Panc1 (cell line): ENCODE results near the gene VEGFD. TPM values are rescaled to one million over a fixed set of nuclear protein-coding genes. Genes with fewer than 3 reads are reported as not detected.
"Not testable (repeated sequence)": the region's sequence is repeated elsewhere in the genome, so short reads cannot be mapped to it uniquely, and the experiment has no call there.

Experiments
- ATAC-seq: fragments of 200-7000 bp; cut with Tn5 transposase; 2 replicates; pipeline ENCODE4 v1.9.1; 2020; ENCODE audit warnings: mild to moderate bottlenecking, moderate library complexity
- BruUV-seq: library from RNA; stranded (reverse); fragments of 400-500 nt; replicated peaks from 2 replicates; lab custom pipeline; 2021; lab: Mats Ljungman, UMichigan
- CTCF ChIA-PET: fragments of 300-600 bp; sonication (Branson Sonifier 250); formaldehyde crosslinking; loops from one replicate; lab custom pipeline; 2022; ENCODE audit warnings: antibody characterized with exemption; lab: Charles Lee
- POLR2A ChIA-PET: fragments of 300-600 bp; sonication (Branson Sonifier 250); formaldehyde crosslinking; loops from one replicate; lab custom pipeline; 2022; ENCODE audit warnings: antibody characterized with exemption; lab: Charles Lee
- DNase-seq: peaks from one replicate; pipeline ENCODE4 v3.0.0-alpha.2; 2010; ENCODE audit warnings: low read depth, low spot score
- H3K27ac ChIP-seq: 2 replicates; pipeline ENCODE4 v1.5.1; 2011; ENCODE audit warnings: mild to moderate bottlenecking, low read length, inconsistent platforms
- H3K27me3 ChIP-seq: fragments of 200-500 bp; sonication (Bioruptor generic); 2 replicates; pipeline ENCODE4 v1.6.0; 2014; ENCODE audit warnings: low read length, inconsistent platforms; ENCODE audit not compliant: control insufficient read depth, insufficient read depth
- H3K36me3 ChIP-seq: fragments of 200-500 bp; sonication (Bioruptor generic); 2 replicates; pipeline ENCODE4 v1.5.1; 2014; ENCODE audit warnings: inconsistent platforms, mild to moderate bottlenecking, low read length, moderate library complexity; ENCODE audit not compliant: control insufficient read depth, insufficient read depth
- H3K4me1 ChIP-seq: 2 replicates; pipeline ENCODE4 v1.5.1; 2011; ENCODE audit warnings: inconsistent platforms, mild to moderate bottlenecking, low read length, moderate library complexity; ENCODE audit not compliant: control insufficient read depth, insufficient read depth
- H3K4me3 ChIP-seq, 2 experiments: 2 replicates each; pipeline ENCODE4 v1.5.1; 2011 to 2012; ENCODE audit warnings: low read depth in 2 of 2, low read length in 2 of 2, mild to moderate bottlenecking in 2 of 2, inconsistent platforms in 1 of 2, moderate library complexity in 1 of 2
- H3K9me3 ChIP-seq: fragments of 200-500 bp; sonication (Bioruptor generic); 2 replicates; pipeline ENCODE4 v1.5.1; 2014; ENCODE audit warnings: low read depth, mild to moderate bottlenecking, inconsistent platforms, low read length, moderate library complexity; ENCODE audit not compliant: control insufficient read depth, insufficient read depth
- CTCF ChIP-seq: fragments of 450-650 bp; IDR thresholded peaks from 2 replicates; pipeline ENCODE4 v1.5.1; 2017; ENCODE audit warnings: mild to moderate bottlenecking
- POLR2AphosphoS5 ChIP-seq: IDR thresholded peaks from 2 replicates; pipeline ENCODE4 v1.6.1; 2012; ENCODE audit warnings: mild to moderate bottlenecking, low read depth, low read length, moderate library complexity
- REST ChIP-seq, 2 experiments: IDR thresholded peaks; 2 replicates each; pipeline ENCODE4 v1.6.1; 2011 to 2012; ENCODE audit warnings: low read depth in 2 of 2, control low read depth in 1 of 2, low read length in 1 of 2, mild to moderate bottlenecking in 1 of 2, moderate library complexity in 1 of 2; ENCODE audit not compliant: insufficient read depth in 1 of 2
- SIN3A ChIP-seq: IDR thresholded peaks from 2 replicates; pipeline ENCODE4 v1.6.1; 2012; ENCODE audit warnings: low read depth, mild to moderate bottlenecking, low read length, moderate library complexity, borderline replicate concordance; ENCODE audit not compliant: insufficient read depth
- TCF7L2 ChIP-seq: IDR thresholded peaks from 2 replicates; pipeline ENCODE4 v1.6.1; 2011; ENCODE audit warnings: mild to moderate bottlenecking, low read depth, low read length, inconsistent platforms
- in situ Hi-C: cut with HindIII; loops from 2 replicates; pipeline ENCODE4 v1.10.0; 2016; ENCODE audit warnings: low sequenced_read_pairs, low pct_unique_long_range_greater_than_20kb
- intact Hi-C: fragments of 100-400 bp; cut with micrococcal nuclease; formaldehyde crosslinking; loops from one replicate; pipeline ENCODE4 v1.10.0; 2022; ENCODE audit not compliant: unreplicated experiment
- total RNA-seq: library from RNA; stranded (reverse); gene quantifications from one replicate; pipeline ENCODE4 v1.2.1, GENCODE V29; 2021; ENCODE audit not compliant: unreplicated experiment

Gene VEGFD
- total RNA-seq, 1 experiment from 2014 or later: not detected

GRCh38 chrX:15310117-15310516 lies 74.1 kb downstream of the VEGFD start:
- ChIA-PET POLR2A (no interaction called here), CTCF (no interaction called here)
- intact Hi-C loops: no loop called here
- Histone ChIP-seq H3K27me3 (no peaks in the 10 kb centered on the region), H3K36me3 (no peaks in the 10 kb centered on the region), H3K4me1 (no peaks in the 10 kb centered on the region), H3K4me3 (no peak overlapping the region), H3K27ac (no peak overlapping the region), H3K9me3 (no peaks in the 10 kb centered on the region)
- in situ Hi-C loops: no loop called here
- no peak for ATAC-seq
- no TSS peak for BruUV-seq
- no peak for DNase-seq
- TF ChIP-seq REST (IDR thresholded peaks at IDR 0.05; ENCODE audit: insufficient read depth in 1 of 2, low read depth in 2 of 2, low read length in 1 of 2) (no peak), SIN3A (no peak), POLR2AphosphoS5 (no peak), CTCF (no peak), TCF7L2 (no peak)

- intact Hi-C loops, BruUV-seq, H3K27ac ChIP-seq, H3K4me3 ChIP-seq, H3K27me3 ChIP-seq, CTCF ChIA-PET, POLR2A ChIA-PET, in situ Hi-C loops, ATAC-seq, DNase-seq, H3K9me3 ChIP-seq, H3K4me1 ChIP-seq, H3K36me3 ChIP-seq: not testable (repeated sequence)
Observed at GRCh38 chrX:15305899-15306298, 78.3 kb downstream of the VEGFD start.

GRCh38 chrX:15301924-15302323 lies 82.3 kb downstream of the VEGFD start:
- intact Hi-C loops: no loop called here
- DNase-seq: no peak
- Histone ChIP-seq H3K4me3 (no peak overlapping the region), H3K4me1 (no peaks in the 10 kb centered on the region), H3K27ac (no peak overlapping the region), H3K36me3 (no peaks in the 10 kb centered on the region), H3K27me3 (no peaks in the 10 kb centered on the region), H3K9me3 (no peaks in the 10 kb centered on the region)
- CTCF ChIA-PET: no interaction called here
- no TSS peak for BruUV-seq
- no peak for TF ChIP-seq POLR2AphosphoS5
- no peak for TF ChIP-seq REST (IDR thresholded peaks at IDR 0.05; ENCODE audit: insufficient read depth in 1 of 2, low read depth in 2 of 2, low read length in 1 of 2)
- TF ChIP-seq SIN3A: no peak
- TF ChIP-seq CTCF: no peak
- TF ChIP-seq TCF7L2: no peak
- ATAC-seq: no peak
- in situ Hi-C loops: no loop called here
- POLR2A ChIA-PET: no interaction called here
